HPDE6-E6E7 (cell line): ENCODE results near the gene RPL13.

Experiments
- DNase-seq: peaks from one replicate; pipeline ENCODE4 v3.0.0; 2011; ENCODE audit warnings: missing footprints; ENCODE audit errors: extremely low spot score

The RPL13 gene

GRCh38 chr16:89560378-89561141, at the start of gene RPL13:
Gene RPL13 (plus strand): TSS chr16:89560682. CDS start chr16:89560960, 278 bp downstream.
- DNase-seq, result peak; percentile 93

GRCh38 chr16:89511374-89511773, 49.1 kb upstream of the RPL13 start:
- DNase-seq, result no peak

DNA sequence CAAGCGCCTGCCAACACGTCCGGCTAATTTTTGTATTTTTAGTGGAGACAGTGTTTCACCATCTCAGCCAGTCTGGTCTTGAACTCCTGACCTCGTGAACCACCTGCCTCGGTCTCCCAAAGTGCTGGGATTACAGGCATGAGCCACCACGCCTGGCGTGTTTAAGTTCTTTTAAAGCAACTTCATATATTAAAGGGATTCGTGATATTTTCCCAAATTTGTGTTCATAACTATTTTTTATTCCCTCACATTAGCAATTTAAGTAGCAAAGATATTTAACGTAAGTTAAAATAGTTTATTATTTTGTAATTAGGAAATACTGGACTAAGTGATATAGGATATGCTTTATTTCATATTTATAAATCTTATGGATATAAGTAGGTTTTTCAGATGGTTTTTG, 48.0 kb upstream of the RPL13 start:
- no peak for DNase-seq

- no peak for DNase-seq
These were observed 43.4 kb upstream of the RPL13 start for GRCh38 chr16:89517128-89517527.

DNA sequence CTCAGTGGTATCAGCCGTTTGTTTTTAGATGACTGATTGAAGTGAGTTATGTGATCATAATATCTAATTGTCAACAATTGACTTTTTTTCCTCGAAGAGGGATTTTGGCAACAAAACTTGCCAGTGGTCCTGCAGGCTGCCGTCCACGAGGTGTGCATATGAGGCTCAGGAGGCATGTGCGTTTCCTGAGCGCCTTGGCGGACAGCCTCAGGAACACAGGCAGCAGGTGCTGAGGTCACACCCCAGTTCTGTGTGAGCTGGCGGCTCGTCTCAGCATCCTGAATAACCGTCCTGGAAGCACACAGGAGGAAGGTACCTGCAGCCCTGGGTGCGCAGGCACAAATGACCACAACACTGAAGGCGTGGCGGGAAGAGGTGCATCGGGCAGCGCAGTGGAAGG, 40.6 kb upstream of the RPL13 start:
- no peak for DNase-seq

GRCh38 chr16:89522287-89522686, 38.2 kb upstream of the RPL13 start:
- no peak for DNase-seq

GRCh38 chr16:89523680-89524344, 36.7 kb upstream of the RPL13 start:
- no peak for DNase-seq

GRCh38 chr16:89525146-89525913, 35.2 kb upstream of the RPL13 start:
- DNase-seq, result no peak

GRCh38 chr16:89529097-89529496, 31.4 kb upstream of the RPL13 start:
- no peak for DNase-seq

GRCh38 chr16:89530401-89531381, 29.8 kb upstream of the RPL13 start:
- no peak for DNase-seq

- no peak for DNase-seq
These were observed 28.5 kb upstream of the RPL13 start for GRCh38 chr16:89531821-89532526.

DNA sequence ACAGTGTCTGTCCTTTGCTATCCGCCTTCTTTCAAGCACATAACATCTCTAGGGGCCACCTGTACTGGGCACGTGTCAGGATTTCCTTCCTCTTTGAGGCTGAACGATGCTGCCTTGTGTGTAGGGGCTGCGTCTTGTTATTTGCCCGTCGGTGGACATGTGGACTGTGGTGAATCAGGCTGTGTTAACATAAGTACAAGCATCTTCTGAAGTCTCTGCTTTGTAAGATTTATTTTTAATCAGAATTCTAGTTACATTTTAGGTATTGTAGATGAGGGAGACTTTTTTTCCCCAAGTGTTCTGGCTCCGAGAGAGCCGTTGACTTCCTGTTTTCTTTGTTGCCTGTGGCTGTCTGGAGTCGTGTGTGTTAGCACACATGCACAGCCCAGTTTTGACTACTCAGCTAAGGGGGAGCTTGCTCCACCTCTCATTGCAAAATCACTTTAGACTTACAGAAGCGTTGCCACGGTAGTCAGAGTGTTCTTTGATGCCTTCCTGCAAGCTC, 26.2 kb upstream of the RPL13 start:
- no peak for DNase-seq

- no peak for DNase-seq
These were observed 24.1 kb upstream of the RPL13 start for GRCh38 chr16:89536371-89536770.

DNA sequence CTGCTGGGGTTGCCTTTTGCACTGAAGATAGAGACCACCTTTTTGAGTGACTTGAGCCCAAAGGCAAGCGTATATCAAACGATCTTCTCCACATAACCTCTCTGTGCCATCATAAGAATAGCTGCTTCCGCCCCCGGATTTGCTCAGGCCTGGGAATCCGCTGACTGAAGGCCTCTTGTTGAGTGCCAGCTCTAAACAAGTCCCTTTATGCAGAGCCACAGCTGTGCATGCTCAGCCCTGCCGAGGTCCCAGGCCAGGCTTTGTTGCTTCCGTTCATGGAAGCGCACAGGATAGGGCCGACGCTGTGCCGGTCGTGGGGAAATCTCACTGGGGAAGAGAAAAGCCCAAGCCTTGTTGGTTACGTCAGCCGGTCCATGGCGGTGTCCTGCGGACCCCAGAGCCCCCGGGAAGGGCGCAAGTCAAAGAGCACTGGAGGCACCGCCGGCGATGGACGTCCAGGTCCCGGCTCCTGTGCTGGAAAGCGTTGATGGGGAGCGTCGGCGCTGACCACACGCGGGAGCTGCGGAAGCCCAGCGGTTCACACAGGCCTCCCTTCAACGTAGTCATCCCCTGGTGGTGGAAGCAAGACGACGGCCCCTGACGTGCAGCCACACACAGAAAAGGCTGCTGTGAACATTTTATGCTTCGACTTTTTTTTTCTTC, 23.5 kb upstream of the RPL13 start:
- DNase-seq, result no peak

GRCh38 chr16:89537549-89537925, 22.9 kb upstream of the RPL13 start:
- DNase-seq, result no peak

DNA sequence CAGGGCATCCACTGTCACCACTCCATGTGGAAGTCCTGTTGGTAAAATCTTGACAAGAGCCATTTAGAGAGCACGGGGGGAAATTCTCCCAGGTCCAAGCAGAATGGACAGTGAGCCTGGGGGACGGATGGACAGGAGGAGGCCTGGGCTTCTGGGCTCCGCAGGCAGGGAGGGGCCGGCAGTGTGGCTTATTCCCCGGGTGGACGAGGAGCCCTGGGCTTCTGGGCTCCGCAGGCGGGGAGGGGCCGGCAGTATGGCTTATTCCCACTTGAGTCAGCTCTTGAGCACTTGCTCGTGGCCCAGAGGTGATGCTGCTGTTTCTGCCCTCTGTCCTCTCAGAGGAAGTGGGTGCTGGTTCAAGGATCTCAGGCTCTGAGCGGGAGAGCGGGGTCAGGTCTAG, 22.2 kb upstream of the RPL13 start:
- DNase-seq, result no peak

DNA sequence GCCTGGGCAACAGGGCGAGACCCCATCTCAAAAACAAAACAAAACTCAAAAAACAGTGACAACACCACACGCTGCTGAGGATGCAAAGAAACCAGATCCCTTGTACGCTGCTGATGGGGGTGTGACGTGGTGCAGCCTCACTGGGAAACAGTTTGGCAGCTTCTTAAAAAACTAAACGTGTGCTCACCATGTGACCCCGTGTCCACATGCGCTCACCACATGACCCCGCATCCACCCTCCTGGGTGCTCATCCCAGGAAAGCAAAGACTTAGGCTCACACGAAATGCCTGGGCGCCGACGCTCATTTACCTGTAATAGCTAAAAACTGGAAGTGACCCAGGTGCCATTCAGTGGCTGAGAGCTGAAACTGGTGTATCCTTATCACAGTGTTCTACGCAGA, 19.9 kb upstream of the RPL13 start:
- DNase-seq, result no peak

GRCh38 chr16:89541792-89542191, 18.7 kb upstream of the RPL13 start:
- DNase-seq, result no peak

DNA sequence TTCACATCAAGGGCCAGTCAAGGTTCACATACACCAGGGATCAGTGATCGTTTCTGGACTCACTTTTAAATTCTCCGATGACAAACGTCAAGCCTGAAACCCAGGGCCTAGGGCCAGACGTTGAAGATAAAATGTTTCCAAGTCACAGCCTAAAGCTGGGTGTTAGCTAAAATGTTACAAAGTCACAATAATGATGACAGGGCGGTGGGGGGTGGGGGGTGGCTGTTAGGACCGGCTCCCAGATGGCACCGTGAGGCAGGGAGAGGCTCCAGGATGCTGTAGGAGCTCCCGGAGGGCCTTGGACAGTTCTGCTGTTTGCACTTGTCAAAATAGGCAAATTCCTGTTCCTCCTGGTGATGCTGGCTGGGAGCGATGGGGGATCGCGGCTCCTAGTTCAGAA, 16.4 kb upstream of the RPL13 start:
- DNase-seq, result no peak

- DNase-seq, result no peak
These were observed 15.8 kb upstream of the RPL13 start for GRCh38 chr16:89544713-89545043.
